ENCODE results near the gene WDR64.

The WDR64 gene

DNA sequence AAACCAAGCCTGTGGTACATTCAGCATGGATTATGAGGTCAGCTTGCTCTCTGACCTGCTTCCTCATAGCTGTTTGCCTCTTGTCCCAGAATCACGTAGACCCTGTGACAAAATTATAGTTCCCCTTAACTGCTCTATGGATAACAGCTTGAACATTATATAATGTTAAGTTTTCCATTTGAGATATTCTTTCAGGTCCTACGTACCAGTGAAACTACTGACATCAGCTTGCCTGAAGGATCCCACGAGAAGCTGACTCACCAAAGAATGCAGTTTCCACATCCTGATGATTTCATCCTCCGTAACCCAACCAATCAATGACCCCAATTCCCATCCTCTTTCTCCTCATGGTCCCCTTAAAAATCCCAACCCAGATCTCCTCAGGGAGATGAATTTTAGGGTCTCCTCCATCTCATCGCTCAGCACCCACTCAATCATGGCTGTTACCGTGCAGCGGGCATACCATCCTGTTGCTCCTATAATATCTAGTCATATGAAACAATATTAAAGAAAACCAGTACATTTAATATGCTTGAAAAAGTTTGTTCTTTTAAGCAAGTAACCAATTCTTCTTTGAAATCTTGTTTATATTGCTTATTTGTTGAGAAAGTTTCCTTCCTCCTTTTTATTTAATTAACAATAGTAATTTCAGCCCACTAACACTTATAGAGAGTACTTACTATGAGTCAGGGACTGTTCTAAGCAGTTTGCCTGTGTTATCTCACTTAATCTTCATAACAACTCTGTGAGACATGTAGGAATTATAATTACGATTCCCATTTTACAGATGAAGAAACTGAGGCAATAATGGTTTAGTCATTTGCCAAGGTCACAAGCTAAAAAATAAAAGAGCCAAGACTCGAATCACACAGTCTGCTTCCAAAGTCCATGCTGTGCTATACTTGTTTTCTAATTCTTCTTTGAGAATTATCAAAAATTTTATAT, 39.3 kb upstream of the WDR64 start:
- Histone ChIP-seq H3K27ac (ENCODE audit: low read depth, low read length, poor library complexity, severe bottlenecking) (no peak overlapping the region), H3K9me3 (ENCODE audit: low read length) (no peaks in the 10 kb centered on the region), H4K20me1 (ENCODE audit: insufficient read depth, low read length) (no peaks in the 10 kb centered on the region), H3K4me1 (ENCODE audit: insufficient read depth, low read length, severe bottlenecking) (no peaks in the 10 kb centered on the region), H3F3A (ENCODE audit: insufficient read depth, low read length) (no peaks in the 10 kb centered on the region), H2AFZ (ENCODE audit: low read length) (no peak overlapping the region), H3K9me2 (ENCODE audit: low read depth, low read length) (no peaks in the 10 kb centered on the region), H3K9ac (ENCODE audit: low read length) (no peak overlapping the region), H3K4me3 (ENCODE audit: low read depth, low read length, poor library complexity, severe bottlenecking) (no peak overlapping the region), H3K79me2 (ENCODE audit: insufficient read depth, low read length) (no peaks in the 10 kb centered on the region), H3K36me3 (ENCODE audit: insufficient read depth, low read length) (no peaks in the 10 kb centered on the region), H3K4me2 (ENCODE audit: low read length) (no peak overlapping the region), H3K27me3 (ENCODE audit: insufficient read depth, low read length) (no peaks in the 10 kb centered on the region)
- TF ChIP-seq, protein P1, sequence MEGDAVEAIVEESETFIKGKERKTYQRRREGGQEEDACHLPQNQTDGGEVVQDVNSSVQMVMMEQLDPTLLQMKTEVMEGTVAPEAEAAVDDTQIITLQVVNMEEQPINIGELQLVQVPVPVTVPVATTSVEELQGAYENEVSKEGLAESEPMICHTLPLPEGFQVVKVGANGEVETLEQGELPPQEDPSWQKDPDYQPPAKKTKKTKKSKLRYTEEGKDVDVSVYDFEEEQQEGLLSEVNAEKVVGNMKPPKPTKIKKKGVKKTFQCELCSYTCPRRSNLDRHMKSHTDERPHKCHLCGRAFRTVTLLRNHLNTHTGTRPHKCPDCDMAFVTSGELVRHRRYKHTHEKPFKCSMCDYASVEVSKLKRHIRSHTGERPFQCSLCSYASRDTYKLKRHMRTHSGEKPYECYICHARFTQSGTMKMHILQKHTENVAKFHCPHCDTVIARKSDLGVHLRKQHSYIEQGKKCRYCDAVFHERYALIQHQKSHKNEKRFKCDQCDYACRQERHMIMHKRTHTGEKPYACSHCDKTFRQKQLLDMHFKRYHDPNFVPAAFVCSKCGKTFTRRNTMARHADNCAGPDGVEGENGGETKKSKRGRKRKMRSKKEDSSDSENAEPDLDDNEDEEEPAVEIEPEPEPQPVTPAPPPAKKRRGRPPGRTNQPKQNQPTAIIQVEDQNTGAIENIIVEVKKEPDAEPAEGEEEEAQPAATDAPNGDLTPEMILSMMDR (IDR thresholded peaks at IDR 0.05; ENCODE audit: low read length), result no peak
- no peak for TF ChIP-seq EZH2 (IDR thresholded peaks at IDR 0.05; ENCODE audit: borderline replicate concordance, low read length)

DNA sequence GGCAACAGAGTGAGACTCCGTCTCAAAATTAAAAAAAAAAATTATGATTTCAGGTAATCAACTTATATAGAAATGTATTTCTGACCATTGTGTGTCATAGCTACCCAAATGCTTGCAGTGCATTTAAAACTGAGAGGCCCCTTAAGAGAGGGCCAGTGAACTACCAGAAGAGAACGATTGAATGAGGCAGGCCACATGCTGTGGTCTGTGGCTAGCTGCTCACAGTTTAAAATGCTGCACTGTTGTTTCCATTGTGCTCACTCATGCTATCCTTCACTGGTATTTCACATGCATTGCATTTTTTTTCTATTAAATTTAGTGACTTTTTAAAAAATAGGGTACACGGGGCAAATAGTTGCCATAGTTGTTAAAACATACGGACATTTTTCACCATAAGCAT, 37.9 kb upstream of the WDR64 start:
- Histone ChIP-seq H4K20me1 (ENCODE audit: insufficient read depth, low read length) (no peaks in the 10 kb centered on the region), H3F3A (ENCODE audit: insufficient read depth, low read length) (no peaks in the 10 kb centered on the region), H3K4me3 (ENCODE audit: low read depth, low read length, poor library complexity, severe bottlenecking) (no peak overlapping the region), H3K27me3 (ENCODE audit: insufficient read depth, low read length) (no peaks in the 10 kb centered on the region), H3K4me1 (ENCODE audit: insufficient read depth, low read length, severe bottlenecking) (no peaks in the 10 kb centered on the region), H3K9ac (ENCODE audit: low read length) (no peak overlapping the region), H3K27ac (ENCODE audit: low read depth, low read length, poor library complexity, severe bottlenecking) (no peak overlapping the region), H3K4me2 (ENCODE audit: low read length) (no peak overlapping the region), H2AFZ (ENCODE audit: low read length) (no peak overlapping the region), H3K9me2 (ENCODE audit: low read depth, low read length) (no peaks in the 10 kb centered on the region), H3K36me3 (ENCODE audit: insufficient read depth, low read length) (no peaks in the 10 kb centered on the region), H3K9me3 (ENCODE audit: low read length) (no peaks in the 10 kb centered on the region), H3K79me2 (ENCODE audit: insufficient read depth, low read length) (no peaks in the 10 kb centered on the region)
- TF ChIP-seq, protein P1 (IDR thresholded peaks at IDR 0.05; ENCODE audit: low read length), result no peak
- no peak for TF ChIP-seq EZH2 (IDR thresholded peaks at IDR 0.05; ENCODE audit: borderline replicate concordance, low read length)

DNA sequence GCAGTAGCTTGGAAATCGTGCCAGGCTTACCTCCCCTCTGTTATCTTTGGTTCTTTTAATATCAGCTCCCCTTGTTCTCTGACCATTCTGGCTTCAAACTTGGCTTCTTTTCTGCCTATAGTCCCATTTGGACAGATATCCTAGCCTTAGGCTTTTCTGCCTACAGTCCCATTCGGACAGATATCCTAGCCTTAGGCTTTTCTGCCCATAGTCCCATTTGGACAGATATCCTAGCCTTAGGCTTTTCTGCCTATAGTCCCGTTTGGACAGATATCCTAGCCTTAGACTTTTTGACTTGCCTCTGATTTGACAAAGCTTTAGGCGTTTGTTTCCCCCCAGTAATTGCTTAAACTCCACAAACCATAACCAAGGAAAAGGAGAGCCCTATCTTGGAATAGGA, 37.5 kb upstream of the WDR64 start:
- TF ChIP-seq EZH2 (IDR thresholded peaks at IDR 0.05; ENCODE audit: borderline replicate concordance, low read length), result no peak
- TF ChIP-seq, protein P1 (IDR thresholded peaks at IDR 0.05; ENCODE audit: low read length), result no peak
- Histone ChIP-seq H3K4me1 (ENCODE audit: insufficient read depth, low read length, severe bottlenecking) (no peaks in the 10 kb centered on the region), H3K79me2 (ENCODE audit: insufficient read depth, low read length) (no peaks in the 10 kb centered on the region), H3K4me2 (ENCODE audit: low read length) (no peak overlapping the region), H3K9me2 (ENCODE audit: low read depth, low read length) (no peaks in the 10 kb centered on the region), H2AFZ (ENCODE audit: low read length) (no peak overlapping the region), H3K9me3 (ENCODE audit: low read length) (no peaks in the 10 kb centered on the region), H3K4me3 (ENCODE audit: low read depth, low read length, poor library complexity, severe bottlenecking) (no peak overlapping the region), H3K9ac (ENCODE audit: low read length) (no peak overlapping the region), H3F3A (ENCODE audit: insufficient read depth, low read length) (no peaks in the 10 kb centered on the region), H3K27me3 (ENCODE audit: insufficient read depth, low read length) (no peaks in the 10 kb centered on the region), H4K20me1 (ENCODE audit: insufficient read depth, low read length) (no peaks in the 10 kb centered on the region), H3K36me3 (ENCODE audit: insufficient read depth, low read length) (no peaks in the 10 kb centered on the region), H3K27ac (ENCODE audit: low read depth, low read length, poor library complexity, severe bottlenecking) (no peak overlapping the region)
